HG03039 (cell line): Measurements from ENCODE around the gene CADPS.

Experiments
- ATAC-seq: cut with Tn5 transposase; IDR thresholded peaks from one replicate; pipeline ENCODE4 v1.9.1; 2021; ENCODE audit warnings: mild to moderate bottlenecking, moderate library complexity; ENCODE audit not compliant: unreplicated experiment

CADPS gene

DNA sequence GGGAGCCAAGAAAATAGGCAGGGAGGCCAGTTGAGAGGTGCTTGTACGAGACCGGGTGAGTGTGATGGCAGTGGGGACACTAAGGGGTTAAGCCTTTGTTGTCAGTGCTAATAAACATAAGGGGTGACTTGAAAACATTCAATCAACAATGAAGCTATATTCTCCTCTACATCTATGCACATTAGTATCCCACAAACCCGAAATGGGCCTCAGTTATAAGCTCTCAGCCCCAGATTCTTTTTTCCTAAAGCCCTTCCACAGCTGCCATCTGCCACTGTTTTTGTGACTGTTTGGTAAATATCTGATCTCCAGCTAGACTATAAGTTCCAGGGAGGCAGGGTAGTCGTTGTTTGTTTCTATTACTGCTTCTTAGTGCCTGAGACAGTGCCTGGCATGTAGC lies 118.2 kb downstream of the CADPS start:
- ATAC-seq = no peak

DNA sequence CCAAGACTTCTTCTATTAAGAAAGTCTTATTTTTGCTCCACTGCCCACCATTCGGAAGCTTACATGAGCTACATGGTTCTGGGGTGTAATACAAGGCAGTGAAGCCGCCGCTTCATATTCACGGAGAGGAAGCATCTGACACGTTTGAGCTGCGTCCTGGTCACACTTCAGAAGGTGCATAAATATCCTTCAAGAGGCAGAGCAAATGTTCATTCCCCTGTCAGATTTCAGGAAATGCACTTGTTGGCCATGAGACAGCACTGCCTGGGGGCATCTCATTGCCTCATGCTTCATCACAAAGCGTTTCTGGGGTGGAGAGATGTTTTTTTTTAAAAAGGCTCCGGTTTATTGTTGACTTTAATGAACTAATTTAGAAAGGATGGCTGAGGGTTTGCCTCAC lies 119.9 kb downstream of the CADPS start:
- no peak for ATAC-seq

DNA sequence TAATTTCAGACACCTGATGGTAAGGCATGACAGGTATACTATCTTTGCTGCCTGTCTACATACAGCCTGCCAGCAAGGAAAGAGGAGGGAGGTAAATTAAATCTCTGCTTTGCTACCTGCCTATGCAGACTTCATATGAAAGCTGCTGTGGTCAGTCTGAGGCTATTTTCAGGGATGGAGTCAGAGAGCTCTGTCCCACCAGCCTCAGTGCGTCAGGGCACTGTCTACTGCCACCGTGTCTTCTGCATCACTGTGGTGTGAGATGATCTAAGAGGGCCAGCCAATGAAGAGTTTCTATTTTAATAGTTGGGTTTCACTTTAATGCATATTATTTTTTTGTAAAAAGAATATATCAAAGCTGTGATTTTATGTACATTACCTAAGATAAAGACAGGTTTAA lies 125.6 kb downstream of the CADPS start:
- no peak for ATAC-seq

DNA sequence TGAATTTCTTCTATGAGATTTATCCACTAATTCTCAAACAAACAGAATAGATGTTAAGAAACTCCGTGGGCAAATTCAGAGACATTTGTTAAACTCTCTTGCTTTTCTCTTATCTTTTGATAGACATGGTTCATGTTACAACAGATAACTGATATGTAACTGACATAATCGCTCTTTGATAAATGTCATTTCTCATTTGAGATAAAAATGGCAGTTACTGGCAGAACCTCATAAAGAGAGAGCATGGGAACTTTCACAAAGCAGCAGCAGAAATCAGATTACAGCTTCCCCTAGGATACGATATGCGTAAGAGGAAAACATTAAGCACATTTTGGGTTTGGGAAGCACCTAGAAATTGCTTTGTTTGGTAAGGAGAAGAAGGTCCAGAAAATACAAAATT lies 126.1 kb downstream of the CADPS start:
- no peak for ATAC-seq

DNA sequence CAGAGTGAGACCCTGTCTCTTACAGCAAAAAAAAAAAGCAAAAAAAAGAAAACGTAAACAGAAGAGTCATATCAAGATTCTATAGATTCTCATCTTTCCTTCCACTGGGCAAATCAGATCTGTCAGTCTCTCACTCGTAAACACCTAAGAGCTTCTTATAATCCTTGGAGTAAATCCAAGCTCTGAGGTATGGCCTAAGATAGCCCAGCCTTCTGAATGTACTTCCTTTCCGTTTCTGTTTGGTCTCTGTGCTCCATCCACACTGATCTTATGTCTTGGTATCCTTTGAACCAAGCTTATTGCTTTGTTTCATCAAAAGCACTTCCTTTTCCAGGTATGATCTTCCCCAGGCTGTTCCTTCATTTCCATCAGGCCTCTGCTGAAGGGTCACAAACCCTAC lies 137.8 kb downstream of the CADPS start:
- ATAC-seq = no peak

DNA sequence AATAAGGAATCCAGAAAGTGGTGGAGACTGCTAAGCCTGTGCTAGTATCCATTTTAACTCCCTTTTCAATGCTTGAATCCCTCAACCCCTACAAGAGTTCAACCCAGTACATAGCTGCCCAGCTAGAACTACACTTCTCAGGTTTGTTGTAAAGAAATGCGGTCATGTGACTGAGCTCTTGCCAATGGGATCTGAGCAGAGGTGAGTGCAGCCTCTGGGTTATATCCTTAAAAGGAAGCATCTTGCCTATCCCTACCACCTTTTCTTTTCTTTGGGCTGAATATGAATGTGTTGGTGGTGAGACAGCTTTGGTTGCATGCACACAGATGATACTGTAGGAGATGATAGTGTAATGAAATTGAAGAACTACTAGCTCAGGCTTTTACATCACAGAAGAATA lies 139.7 kb downstream of the CADPS start:
- ATAC-seq = no peak

DNA sequence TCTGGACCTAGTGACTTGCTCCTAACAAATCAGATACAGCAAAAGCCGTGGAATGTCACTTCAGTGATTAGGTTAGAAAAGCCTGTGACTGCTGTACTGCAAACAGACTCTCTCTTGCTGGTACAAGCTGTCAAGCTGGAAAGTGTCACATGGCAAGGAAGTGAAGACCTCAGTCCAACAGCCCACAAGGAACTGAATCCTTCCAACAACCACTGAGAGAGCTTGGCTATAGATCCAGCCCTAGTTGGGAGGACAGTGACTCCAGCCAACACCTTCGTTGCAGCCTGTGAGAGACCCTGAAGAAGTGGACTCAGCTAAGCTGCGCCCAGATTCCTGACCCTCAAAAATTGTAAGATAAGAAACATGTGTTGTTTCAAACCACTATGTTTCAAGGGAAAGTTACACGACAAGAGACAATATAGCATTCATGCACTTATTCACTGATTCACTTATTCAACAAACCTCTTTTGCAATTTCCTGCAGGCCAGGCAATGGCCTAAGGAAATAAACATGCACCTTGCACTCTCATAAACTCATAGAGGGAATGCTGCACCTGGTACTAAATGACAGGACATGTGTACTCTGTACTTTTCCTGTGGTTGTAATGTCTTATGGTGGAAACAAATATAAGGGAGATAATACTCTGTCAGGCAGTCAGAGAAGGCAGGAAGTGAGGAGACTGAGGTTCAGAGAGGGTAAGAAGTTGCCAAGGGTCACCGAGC lies 142.9 kb downstream of the CADPS start:
- no peak for ATAC-seq

DNA sequence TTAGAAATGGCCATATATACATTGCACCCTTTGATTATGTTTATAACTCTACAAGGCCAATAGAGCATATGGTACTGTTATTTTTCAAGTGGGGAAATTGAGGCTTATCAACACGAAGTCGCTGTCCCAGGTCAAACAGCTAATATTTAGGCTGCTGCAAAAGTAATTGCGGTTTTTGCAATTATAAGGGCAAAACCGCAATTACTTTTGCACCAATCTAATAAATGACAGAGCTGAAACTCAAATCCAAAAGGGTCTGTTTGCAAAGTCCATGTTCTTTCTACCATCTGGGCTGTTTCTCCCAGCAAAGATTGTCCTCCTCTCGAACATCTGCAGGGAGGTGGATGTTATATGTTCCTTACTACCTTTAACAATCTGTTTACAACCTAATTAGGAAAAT lies 147.2 kb downstream of the CADPS start:
- no peak for ATAC-seq

DNA sequence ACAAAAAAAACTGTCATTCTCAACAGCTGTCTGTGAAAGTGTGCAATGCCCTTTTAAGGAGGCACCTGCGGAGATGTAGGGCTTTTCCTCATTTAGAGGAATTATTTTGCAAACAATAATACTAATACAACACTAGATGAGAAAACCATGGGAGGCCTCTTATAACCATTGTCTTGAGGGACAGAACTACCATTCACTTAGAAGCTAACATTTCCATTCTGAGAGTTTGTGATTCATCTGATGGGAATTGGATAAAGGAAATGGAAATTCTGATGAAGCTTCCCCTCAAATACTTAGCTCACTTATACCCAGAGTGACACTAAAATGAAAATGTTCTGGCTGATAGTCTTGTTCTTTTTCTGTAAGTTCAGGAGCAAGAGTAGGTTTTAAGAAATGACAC lies 147.7 kb downstream of the CADPS start:
- ATAC-seq = no peak

DNA sequence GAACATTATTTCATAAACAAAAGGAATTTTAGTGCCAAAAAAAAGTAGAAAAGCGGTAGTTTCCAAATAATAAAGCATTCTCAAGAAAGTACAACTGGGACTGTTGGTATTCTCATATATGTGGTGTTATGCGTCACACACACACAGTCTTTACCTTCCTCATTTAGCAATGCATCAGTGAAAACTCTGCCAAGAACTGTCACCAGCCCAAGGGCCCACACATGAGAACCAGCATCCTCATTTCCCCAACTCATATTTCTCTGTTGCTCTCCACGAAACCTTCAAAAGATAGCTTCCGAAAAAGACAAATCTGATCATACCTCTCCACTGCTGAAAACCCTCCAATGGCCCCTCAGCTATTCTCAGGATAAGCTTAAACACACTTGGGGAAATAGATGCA lies 150.7 kb downstream of the CADPS start:
- no peak for ATAC-seq

DNA sequence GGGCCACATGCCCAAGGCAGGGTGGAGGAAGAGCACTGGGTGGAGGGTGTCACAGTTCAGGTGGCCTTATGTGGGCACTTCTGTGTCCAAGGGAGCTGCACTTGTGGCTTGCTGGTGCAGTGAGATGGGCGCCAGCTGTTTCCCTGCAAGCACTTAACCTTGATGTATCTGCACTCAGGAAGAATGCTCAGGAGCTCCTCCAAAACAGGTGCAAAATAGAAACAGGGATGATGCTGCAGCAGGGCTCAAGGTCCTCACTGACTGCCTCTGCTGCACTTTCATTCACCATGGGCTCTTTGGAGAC lies 151.3 kb downstream of the CADPS start:
- no peak for ATAC-seq

DNA sequence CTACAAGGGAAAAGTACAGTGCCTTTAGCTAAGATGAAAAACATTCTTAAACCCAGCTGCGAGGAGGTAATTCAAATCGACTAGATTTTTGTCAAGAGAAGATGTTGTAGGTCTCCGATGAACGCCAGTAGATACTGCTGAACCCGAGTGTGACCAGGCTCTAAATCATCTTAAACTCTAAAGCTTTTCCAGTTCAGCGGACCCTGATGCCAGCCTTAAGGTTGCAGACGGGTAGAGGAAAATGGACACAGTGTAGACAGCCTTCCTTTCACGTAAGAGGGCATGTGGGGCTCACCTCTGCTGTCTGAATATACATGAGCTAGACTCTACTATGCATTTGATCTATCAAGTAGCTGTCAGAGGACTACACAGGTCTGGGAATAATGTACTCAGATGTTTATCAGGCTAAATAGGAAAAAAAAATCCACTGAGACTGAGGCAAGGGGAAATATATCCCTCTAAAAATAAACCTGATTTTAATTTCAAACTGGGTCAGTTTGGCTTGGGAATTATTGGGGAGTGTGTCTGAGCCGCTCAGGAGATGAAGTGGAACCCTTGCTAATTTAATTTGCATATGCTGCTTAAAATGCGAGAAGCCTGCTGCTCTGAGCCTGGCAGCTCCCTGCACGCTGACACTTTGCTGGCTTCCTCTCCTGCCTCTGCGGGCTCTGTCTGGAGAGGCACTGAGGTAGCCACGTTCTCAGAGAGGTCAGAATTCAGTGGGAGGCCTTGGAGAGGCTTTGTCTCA lies 151.9 kb downstream of the CADPS start:
- ATAC-seq = no peak

DNA sequence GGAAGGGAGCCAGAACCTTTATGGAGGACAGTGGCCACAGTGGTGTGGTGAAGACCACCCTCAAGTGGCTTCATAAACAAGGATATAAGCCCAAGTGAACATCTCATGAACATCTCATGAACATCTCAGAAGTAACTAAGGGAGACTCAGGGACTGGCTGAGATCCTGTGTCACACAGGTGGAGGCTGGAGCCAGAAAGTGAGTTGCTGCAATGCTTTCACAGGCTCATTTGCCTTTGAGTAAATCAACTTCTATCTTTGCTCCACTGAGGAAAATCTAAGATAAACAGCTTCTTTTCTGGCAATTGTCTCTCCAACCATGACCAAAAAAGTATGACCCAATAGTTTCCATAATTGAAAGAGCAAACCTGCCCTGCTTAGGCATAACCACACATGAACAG lies 152.9 kb downstream of the CADPS start:
- no peak for ATAC-seq

DNA sequence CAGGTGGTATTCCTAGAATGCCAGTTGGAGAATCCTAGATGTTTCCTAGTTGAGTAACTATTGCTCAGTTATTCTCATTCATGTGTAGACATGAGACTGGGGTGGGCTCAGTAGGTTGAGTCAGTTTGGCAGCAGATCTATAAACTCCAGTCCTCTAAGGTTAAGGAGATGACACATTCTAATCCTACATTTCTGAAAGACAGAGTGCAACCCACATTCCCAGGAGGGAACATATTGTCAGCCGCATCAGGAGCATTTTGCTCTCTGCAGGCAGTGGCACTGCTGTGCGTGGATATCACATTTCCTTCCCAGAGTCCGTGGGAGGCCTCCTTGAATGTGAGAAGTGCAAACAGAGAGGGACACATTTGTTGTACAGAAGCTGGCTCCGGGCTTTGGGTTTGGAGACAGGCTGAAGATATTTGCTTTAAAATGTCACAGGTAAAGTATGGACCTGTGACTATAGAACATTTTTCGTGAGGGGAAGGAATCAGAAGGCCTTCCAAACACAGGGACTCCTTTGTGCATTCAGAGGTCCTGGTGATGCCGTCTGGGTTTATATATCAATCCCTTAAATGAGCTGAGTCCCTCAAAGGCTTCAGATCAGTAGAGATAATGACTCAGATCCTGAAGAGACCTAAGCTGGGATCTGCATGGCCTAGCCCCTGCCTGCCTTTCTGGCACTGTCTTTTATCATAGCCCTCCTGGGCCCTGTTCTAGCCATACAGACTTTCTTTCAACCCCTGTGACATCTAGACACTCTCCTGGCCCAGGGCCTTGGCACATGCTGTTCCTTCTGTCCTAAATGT lies 156.5 kb downstream of the CADPS start:
- ATAC-seq = no peak

DNA sequence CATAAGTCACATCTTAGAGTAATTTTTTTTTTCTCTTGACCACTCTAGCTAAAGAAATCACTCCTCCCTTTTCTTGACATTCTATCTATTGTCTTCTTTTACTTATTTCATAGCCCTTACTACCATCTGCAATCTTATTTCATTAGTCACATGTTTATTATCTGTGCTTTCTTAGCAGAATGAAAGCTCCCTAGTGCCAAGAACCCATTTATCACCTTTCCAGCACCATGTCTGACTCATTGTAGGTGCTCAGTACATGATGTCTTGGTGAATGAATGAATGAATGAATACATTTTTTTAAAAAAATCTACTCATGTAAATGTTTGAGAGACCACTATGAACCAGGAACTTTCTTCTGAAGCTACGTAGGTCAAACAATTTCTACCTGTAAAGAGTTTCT lies 157.2 kb downstream of the CADPS start:
- ATAC-seq = no peak

DNA sequence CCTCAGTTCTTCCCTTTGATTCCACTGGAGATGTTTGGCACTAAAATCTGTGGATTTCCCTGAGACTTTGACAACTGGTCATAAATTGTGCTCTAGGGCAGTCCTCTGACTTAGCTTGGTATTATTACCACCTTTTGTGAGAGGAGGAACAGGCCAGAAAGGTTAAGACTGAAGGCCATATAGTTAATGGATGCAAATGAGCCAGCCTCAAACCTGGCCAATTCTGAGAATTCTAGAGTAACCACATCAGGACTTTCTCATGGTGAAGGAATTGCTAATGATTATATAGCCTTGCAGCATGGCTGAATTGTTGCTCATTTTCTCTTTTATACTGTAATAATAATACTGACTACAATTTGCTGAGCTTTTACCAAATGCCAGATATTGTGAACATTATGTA lies 162.5 kb downstream of the CADPS start:
- ATAC-seq = no peak

DNA sequence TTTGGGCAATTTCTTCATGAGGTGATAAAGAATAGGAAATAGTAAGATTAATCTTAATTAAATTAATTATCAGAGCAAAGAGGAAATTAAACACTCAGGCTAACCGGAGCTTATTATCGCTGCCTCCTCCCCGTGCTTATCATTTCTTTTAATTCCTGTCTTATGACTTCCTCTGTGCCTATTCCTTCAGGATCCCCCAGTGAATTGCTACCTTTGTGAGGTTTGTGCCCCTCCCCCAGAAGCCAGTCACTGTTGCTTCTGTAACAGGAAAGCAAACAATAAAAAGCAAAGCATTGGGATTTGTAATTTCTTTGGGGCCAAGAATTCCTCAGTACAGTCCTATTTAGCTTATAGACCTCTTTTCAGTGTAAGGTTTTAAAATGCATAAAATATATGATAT lies 164.5 kb downstream of the CADPS start:
- ATAC-seq = no peak

DNA sequence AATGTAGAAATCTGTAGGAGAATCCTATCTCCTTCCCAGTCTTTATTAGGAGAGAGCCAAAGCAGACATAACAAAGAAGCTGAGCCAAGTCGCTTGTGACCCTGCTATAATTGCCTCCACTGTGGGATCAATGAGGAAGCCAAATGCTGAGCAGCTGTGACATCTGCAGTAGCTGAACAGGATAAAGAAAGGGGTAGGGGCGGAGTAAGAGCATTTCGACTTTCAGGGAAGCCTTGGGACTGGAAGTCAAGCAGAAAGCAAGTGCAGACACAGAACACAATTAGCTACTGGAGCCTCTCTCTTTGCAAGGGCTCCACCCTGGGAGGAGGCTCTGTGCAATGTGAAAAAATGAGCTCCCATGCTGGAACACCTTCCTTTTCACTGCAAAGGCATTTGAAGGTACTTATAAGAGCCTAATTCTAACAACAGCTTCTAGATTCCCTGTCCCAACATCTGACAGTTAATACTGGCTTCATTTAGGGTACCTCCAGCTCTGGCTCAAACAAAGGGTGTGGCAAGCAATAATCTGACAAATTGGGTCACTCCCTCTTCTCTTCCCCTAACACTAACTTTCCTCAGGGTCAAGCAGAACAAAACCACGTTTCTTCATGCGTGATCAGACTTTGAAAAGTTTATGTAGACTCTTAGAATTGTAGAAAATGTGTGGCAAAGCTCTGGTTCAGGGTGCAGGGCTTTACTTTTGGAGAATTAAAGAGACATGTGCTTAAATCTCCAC lies 166.4 kb downstream of the CADPS start:
- ATAC-seq = no peak

DNA sequence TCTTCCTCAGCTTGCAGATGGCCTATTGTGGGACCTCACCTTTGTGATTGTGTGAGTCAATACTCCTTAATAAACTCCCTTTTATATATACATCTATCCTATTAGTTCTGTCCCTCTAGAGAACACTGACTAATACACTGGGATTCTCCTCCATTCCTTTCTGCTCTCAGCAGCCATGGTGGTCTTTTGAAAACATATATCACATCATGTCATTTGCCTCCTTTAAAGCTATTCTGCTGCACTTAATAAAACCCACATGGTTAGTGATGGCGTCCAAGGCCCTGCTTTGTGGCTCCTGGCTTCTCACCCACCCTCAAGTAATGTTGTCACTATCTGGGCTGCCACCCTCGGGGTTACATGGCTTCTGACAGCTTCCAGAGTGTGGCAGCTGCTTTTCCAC lies 169.5 kb downstream of the CADPS start:
- no peak for ATAC-seq

DNA sequence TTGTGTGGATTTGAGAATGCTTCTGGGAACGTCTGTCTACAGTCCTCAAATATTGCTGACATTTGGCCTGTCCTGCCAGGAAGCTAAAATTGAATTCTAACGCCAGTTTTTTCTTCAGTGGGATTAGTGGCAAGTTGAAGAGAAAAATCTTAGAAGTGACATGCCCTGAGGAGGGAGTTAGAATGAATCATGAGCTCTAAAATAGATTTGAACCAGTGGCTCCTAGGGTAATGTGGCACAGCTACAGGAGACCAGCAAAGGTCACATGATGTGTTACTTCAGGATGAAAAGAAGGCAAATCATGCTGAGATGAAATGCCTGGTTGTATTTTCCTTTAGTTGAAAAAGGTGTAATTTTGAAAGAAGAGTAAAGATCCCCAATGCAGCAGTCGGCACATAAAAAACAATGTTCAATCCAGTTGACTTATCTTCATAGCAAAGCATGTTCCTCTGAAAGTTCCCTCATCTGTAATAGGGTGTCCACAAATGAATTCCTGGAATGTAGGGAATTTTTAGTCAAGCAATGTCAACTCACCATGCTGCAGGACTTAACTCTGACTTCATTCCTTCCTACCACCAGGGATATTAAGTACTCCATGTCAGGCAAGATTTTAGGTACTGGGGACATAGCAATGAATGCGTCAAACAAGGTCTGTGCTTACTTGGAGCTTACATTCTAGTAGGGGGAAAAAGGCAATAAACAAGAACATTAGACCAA lies 171.6 kb downstream of the CADPS start:
- no peak for ATAC-seq

DNA sequence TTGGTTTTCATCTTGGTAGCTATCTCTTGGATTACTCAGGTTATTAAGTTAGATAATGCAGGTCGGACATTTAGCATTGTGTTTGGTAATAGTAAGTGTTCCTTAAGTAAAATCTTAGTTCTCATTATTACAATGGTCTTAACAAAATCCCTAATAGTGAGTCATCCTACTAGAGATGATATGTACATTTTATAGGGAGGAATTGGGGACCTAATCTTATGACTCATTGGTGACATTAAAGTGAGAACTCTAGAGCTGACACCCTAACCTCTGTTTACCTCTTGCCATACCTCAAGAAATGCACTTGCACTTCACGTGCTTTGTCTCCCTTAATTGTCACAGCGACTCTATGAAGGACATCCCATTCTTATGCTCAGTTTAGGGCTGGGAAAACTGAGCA lies 174.9 kb downstream of the CADPS start:
- no peak for ATAC-seq
